ENCODE data around the gene SCAI. TPM values are rescaled to one million over a fixed set of nuclear protein-coding genes. Genes with fewer than 3 reads are reported as not detected.
"Not testable (repeated sequence)": the region's sequence is repeated elsewhere in the genome, so short reads cannot be mapped to it uniquely, and the experiment has no call there.

SCAI gene
- total and polyA plus RNA-seq, 2 of the 4 experiments (the other 2 are of a cell fraction): 3.6 to 14.5 TPM

DNA sequence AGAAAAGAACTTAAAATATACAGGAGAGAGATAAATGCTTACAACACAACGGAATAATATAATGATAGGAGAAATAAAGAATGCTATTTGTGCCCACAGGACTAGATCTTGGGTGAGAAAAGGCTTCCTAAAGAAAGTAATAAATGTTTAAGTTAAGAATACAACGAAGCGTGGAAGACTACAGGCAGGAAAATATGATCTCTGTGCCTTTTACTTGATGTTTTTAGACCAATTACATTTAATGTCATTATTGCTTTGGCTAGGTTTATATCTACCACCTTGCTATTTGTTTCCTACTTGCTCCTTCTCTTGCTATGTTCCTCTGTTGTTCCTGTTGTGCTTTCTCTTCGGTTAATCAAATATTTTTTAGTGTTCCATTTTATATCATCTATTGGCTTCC is 122.3 kb downstream of the SCAI start:
- Histone ChIP-seq H3K4ac (ENCODE audit: low read depth, low read length) (no peak overlapping the region), H3K14ac (replicated peaks; ENCODE audit: low read depth, low read length) (no peak overlapping the region), H2AFZ (replicated peaks; ENCODE audit: low read length, poor library complexity) (no peak overlapping the region), H3K4me2 (ENCODE audit: low read depth, low read length) (no peak overlapping the region), H2BK5ac (ENCODE audit: low read depth, low read length, poor library complexity, severe bottlenecking) (no peak overlapping the region), H3K79me1 (ENCODE audit: low read depth in 1 of 2, low read length in 2 of 2) (no peaks in the 10 kb centered on the region), H3K4me3 (ENCODE audit: insufficient read depth, low read depth, low read length) (no peak overlapping the region), H3K23ac (ENCODE audit: low read depth, low read length) (no peak overlapping the region), H3K4me1 (ENCODE audit: control insufficient read depth, insufficient read depth, low read length) (no peaks in the 10 kb centered on the region), H3K9me1 (ENCODE audit: insufficient read depth, low read length) (0 out of 2 replicates have a peak, but pooled peaks cover 3% of the 10 kb centered on the region), H3K27me3 (ENCODE audit: control insufficient read depth, insufficient read depth, low read length) (no peaks in the 10 kb centered on the region), H4K91ac (ENCODE audit: insufficient read depth, low read depth, low read length) (no peak overlapping the region), H3K36me3 (ENCODE audit: control insufficient read depth, insufficient read depth, low read length) (peaks cover 3% of the 10 kb centered on the region), H3K56ac (ENCODE audit: extremely low read depth, insufficient read depth, low read length) (no peak overlapping the region), H3K18ac (ENCODE audit: low read depth, low read length) (no peak overlapping the region), H2AK5ac (ENCODE audit: low read depth, low read length) (no peak overlapping the region), H3K9me3 (ENCODE audit: control insufficient read depth, insufficient read depth, low read length) (no peaks in the 10 kb centered on the region), H4K20me1 (ENCODE audit: insufficient read depth, low read length) (no peaks in the 10 kb centered on the region), H3K9ac (ENCODE audit: low read depth, low read length) (no peak overlapping the region), H2BK20ac (ENCODE audit: low read depth, low read length) (no peak overlapping the region), H2BK120ac (ENCODE audit: low read depth, low read length) (no peak overlapping the region), H4K5ac (ENCODE audit: low read depth, low read length) (no peak overlapping the region), H3K27ac (ENCODE audit: insufficient read depth, low read length) (no peak overlapping the region), H4K8ac (ENCODE audit: low read depth in 2 of 2, low read length in 2 of 2) (no peak overlapping the region), H2AK9ac (replicated peaks; ENCODE audit: low read depth, low read length, poor library complexity) (no peak overlapping the region), H2BK15ac (ENCODE audit: low read depth, low read length) (no peak overlapping the region)
- no CpG with 5 or more reads among the region's 4 CpGs for WGBS, 2 experiments (ENCODE audit: extremely low coverage in 2 of 2, insufficient read length in 1 of 2)
- dilution Hi-C loops (cut with HindIII; ENCODE audit: low sequenced_read_pairs, unreplicated experiment): no loop called here
- TF ChIP-seq, protein P1, sequence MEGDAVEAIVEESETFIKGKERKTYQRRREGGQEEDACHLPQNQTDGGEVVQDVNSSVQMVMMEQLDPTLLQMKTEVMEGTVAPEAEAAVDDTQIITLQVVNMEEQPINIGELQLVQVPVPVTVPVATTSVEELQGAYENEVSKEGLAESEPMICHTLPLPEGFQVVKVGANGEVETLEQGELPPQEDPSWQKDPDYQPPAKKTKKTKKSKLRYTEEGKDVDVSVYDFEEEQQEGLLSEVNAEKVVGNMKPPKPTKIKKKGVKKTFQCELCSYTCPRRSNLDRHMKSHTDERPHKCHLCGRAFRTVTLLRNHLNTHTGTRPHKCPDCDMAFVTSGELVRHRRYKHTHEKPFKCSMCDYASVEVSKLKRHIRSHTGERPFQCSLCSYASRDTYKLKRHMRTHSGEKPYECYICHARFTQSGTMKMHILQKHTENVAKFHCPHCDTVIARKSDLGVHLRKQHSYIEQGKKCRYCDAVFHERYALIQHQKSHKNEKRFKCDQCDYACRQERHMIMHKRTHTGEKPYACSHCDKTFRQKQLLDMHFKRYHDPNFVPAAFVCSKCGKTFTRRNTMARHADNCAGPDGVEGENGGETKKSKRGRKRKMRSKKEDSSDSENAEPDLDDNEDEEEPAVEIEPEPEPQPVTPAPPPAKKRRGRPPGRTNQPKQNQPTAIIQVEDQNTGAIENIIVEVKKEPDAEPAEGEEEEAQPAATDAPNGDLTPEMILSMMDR (conservative IDR thresholded peaks at IDR 0.05; ENCODE audit: low read depth, low read length): no peak
- no peak for TF ChIP-seq RFX5 (IDR thresholded peaks at IDR 0.05; ENCODE audit: low read depth, low read length)
- TF ChIP-seq NFE2L2 (IDR thresholded peaks at IDR 0.05; ENCODE audit: low read depth, low read length): no peak
- TF ChIP-seq MAFK (IDR thresholded peaks at IDR 0.05; ENCODE audit: low read depth, low read length): no peak
- TF ChIP-seq CEBPB (IDR thresholded peaks at IDR 0.05; ENCODE audit: low read depth, low read length): no peak
- TF ChIP-seq MXI1 (IDR thresholded peaks at IDR 0.05; ENCODE audit: borderline replicate concordance, low read depth, low read length): no peak
- no peak for DNase-seq
- no TSS peak for BruUV-seq (replicated peaks)
- intact Hi-C loops (cut with micrococcal nuclease): no loop called here
- ATAC-seq (ENCODE audit: low read depth): no peak
- CTCF ChIA-PET: no interaction called here
- POLR2A ChIA-PET (ENCODE audit: unreplicated experiment): no interaction called here
- in situ Hi-C loops (cut with MboI; ENCODE audit: low sequenced_read_pairs): no loop called here

DNA sequence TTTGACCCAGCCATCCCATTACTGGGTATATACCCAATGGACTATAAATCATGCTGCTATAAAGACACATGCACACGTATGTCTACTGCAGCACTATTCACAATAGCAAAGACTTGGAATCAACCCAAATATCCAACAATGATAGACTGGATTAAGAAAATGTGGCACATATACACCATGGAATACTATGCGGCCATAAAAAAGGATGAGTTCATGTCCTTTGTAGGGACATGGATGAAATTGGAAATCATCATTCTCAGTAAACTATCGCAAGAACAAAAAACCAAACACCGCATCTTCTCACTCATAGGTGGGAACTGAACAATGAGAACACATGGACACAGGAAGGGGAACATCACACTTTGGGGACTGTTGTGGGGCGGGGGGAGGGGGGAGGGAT is 127.7 kb downstream of the SCAI start:
- CTCF ChIA-PET; H3K4me2 ChIP-seq (ENCODE audit: low read depth, low read length); H4K5ac ChIP-seq (ENCODE audit: low read depth, low read length); H3K36me3 ChIP-seq (ENCODE audit: control insufficient read depth, insufficient read depth, low read length); POLR2A ChIA-PET (ENCODE audit: unreplicated experiment); H3K14ac ChIP-seq (replicated peaks; ENCODE audit: low read depth, low read length); BruUV-seq (replicated peaks); H3K4me3 ChIP-seq (ENCODE audit: insufficient read depth, low read depth, low read length); H2AK5ac ChIP-seq (ENCODE audit: low read depth, low read length); H3K9me1 ChIP-seq (ENCODE audit: insufficient read depth, low read length); H3K23ac ChIP-seq (ENCODE audit: low read depth, low read length); H4K8ac ChIP-seq (ENCODE audit: low read depth in 2 of 2, low read length in 2 of 2); dilution Hi-C loops (cut with HindIII; ENCODE audit: low sequenced_read_pairs, unreplicated experiment); H2BK20ac ChIP-seq (ENCODE audit: low read depth, low read length); H2BK5ac ChIP-seq (ENCODE audit: low read depth, low read length, poor library complexity, severe bottlenecking); ATAC-seq (ENCODE audit: low read depth); H2BK120ac ChIP-seq (ENCODE audit: low read depth, low read length); H4K91ac ChIP-seq (ENCODE audit: insufficient read depth, low read depth, low read length); H3K56ac ChIP-seq (ENCODE audit: extremely low read depth, insufficient read depth, low read length); H2BK15ac ChIP-seq (ENCODE audit: low read depth, low read length); H3K9me3 ChIP-seq (ENCODE audit: control insufficient read depth, insufficient read depth, low read length); DNase-seq; H3K4ac ChIP-seq (ENCODE audit: low read depth, low read length); H3K27me3 ChIP-seq (ENCODE audit: control insufficient read depth, insufficient read depth, low read length); H2AFZ ChIP-seq (replicated peaks; ENCODE audit: low read length, poor library complexity); in situ Hi-C loops (cut with MboI; ENCODE audit: low sequenced_read_pairs); intact Hi-C loops (cut with micrococcal nuclease); H3K27ac ChIP-seq (ENCODE audit: insufficient read depth, low read length); H3K18ac ChIP-seq (ENCODE audit: low read depth, low read length); H4K20me1 ChIP-seq (ENCODE audit: insufficient read depth, low read length); H3K79me1 ChIP-seq (ENCODE audit: low read depth in 1 of 2, low read length in 2 of 2); H2AK9ac ChIP-seq (replicated peaks; ENCODE audit: low read depth, low read length, poor library complexity); H3K9ac ChIP-seq (ENCODE audit: low read depth, low read length); H3K4me1 ChIP-seq (ENCODE audit: control insufficient read depth, insufficient read depth, low read length): not testable (repeated sequence)
- no CpG with 5 or more reads among the region's 5 CpGs for WGBS, 2 experiments (ENCODE audit: extremely low coverage in 2 of 2, insufficient read length in 1 of 2)
